Measurements from ENCODE around the gene CWC25.

GRCh38 chr17:38751144-38751807 is 73.8 kb downstream of the CWC25 start:
- TF ChIP-seq EZH2phosphoT487 (IDR thresholded peaks at IDR 0.05; ENCODE audit: unreplicated experiment) (no peak), CTCF (conservative IDR thresholded peaks at IDR 0.05; ENCODE audit: low read depth in 2 of 2) (no peak), REST (IDR thresholded peaks at IDR 0.05; ENCODE audit: unreplicated experiment) (no peak), ZNF114 (CRISPR knock-in tag; IDR thresholded peaks at IDR 0.05) (no peak), POLR2AphosphoS5 (IDR thresholded peaks at IDR 0.05; ENCODE audit: low read depth) (no peak), EZH2 (IDR thresholded peaks at IDR 0.05; ENCODE audit: low read depth, unreplicated experiment) (no peak), STAT1 (IDR thresholded peaks at IDR 0.05; ENCODE audit: unreplicated experiment) (no peak), ZNF331 (CRISPR knock-in tag; IDR thresholded peaks at IDR 0.05; ENCODE audit: low read depth) (no peak), JUNB (IDR thresholded peaks at IDR 0.05; ENCODE audit: unreplicated experiment) (no peak), ZNF462 (CRISPR knock-in tag; IDR thresholded peaks at IDR 0.05) (no peak), NANOG (IDR thresholded peaks at IDR 0.05; ENCODE audit: borderline replicate concordance) (no peak), ETS1 (IDR thresholded peaks at IDR 0.05) (no peak), CREB1 (CRISPR knock-in tag; IDR thresholded peaks at IDR 0.05; ENCODE audit: low read depth) (no peak)

All from GM23338 (cell line).